ENCODE measurements around the gene NCAM1.

The NCAM1 gene

GRCh38 chr11:113261709-113262475, 300.7 kb downstream of the NCAM1 start:
- DNase-seq: no peak

GRCh38 chr11:113262594-113262993, 301.4 kb downstream of the NCAM1 start:
- no peak for DNase-seq

GRCh38 chr11:113263458-113264259, 302.4 kb downstream of the NCAM1 start:
- no peak for DNase-seq

DNA sequence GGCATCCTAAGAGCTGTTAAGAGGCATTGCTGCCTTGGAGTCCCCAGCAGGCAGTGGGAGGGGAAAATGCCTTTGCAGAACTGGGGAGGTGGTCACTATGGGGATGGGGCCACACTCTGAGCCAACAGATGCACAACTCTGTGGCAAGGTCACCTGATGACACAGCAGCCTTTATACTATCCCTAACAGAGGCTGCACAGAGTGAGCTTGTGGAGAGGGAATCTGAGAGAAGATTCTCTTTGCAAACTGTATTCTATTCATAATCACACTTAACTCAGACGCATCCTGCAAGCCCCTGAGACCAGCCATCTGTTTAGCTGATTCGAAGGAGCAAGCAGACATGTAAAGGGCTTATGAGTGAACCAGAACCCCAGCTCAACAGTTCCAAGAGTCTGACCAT, 304.1 kb downstream of the NCAM1 start:
- no peak for DNase-seq

DNA sequence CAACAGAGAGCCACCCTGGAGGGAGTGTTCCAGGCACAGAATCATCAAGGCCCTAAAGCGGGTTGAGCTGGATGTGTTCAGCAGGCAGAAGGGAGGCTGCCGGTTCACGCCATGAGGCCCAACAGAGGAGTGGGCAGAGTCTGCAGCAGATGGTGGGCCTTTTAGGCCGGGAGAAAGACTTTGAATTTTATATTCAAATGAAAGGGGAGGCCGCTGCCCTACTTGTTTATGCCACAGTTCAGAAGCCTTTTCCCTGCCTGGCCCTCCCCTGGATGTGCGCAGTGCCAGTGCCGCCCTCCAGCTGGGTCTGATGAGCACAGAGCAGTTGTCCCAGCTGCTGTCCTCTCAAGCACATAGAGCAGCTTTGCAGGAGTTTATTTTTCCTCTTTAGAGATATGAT, 306.3 kb downstream of the NCAM1 start:
- DNase-seq: no peak

GRCh38 chr11:113269096-113269495, 307.9 kb downstream of the NCAM1 start:
- no peak for DNase-seq

GRCh38 chr11:113269636-113270035, 308.4 kb downstream of the NCAM1 start:
- no peak for DNase-seq

DNA sequence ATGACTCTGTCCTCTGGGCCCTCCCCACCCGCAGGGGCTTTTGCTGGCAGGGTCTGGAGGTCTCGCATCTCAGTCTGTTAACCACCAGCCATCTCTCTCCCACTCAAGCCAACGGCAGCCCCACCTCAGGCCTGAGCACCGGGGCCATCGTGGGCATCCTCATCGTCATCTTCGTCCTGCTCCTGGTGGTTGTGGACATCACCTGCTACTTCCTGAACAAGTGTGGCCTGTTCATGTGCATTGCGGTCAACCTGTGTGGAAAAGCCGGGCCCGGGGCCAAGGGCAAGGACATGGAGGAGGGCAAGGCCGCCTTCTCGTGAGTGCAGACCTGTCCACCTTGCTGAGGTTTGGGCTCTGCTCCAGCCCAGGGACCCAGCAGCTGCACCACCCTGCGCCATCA, 308.9 kb downstream of the NCAM1 start:
- DNase-seq: no peak

DNA sequence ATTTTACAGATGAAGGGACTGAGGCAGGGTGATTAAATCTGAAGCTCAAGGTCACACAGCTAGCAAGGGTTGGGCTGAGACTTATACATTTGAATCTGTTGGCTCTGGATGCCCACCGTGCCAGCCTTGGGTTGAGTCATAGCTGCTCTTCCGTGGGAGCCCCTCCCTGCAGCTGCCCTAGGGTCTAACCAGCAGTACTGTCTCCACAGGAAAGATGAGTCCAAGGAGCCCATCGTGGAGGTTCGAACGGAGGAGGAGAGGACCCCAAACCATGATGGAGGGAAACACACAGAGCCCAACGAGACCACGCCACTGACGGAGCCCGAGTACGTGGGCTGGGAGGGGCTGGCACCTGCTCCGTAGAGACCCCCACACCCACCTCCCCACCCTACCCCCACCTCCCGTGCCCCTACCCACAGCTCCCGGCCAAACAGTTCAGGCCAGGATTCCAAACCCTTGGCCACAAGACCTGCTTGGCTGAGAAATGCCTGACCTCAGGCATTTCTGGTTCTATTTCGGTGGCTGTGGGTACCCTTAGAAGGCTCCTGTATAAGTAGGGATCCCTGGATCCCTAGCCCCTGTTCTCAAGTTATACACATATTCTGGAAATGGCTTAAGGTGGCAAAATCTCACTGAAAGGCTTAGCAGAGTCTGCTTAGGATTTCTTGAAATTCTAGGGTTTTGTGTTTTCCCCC, 310.5 kb downstream of the NCAM1 start:
- no peak for DNase-seq

GRCh38 chr11:113272281-113272680, 311.1 kb downstream of the NCAM1 start:
- no peak for DNase-seq

DNA sequence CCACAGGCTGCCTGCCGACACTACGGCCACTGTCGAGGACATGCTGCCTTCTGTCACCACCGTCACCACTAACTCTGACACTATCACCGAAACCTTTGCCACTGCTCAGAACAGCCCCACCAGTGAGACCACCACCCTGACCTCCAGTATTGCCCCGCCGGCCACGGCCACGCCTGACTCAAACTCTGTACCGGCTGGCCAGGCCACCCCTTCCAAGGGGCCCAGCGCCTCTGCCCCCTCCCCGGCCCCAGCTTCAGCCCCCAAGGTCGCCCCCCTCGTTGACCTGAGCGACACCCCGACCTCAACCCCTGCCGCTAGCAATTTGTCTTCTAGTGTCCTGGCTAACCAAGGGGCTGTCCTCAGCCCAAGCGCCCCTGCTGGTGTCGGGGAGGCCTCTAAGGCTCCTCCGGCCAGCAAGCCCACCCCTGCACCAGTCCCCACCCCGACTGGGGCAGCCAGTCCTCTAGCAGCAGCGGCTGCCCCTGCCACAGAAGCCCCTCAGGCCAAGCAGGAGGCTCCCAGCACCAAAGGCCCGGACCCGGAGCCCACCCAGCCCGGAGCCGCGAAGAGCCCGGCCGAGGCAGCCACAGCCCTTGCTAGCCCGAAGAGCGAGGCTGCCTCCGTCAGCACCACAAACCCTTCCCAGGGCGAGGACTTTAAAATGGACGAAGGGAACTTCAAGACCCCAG, 311.9 kb downstream of the NCAM1 start:
- DNase-seq: no peak

DNA sequence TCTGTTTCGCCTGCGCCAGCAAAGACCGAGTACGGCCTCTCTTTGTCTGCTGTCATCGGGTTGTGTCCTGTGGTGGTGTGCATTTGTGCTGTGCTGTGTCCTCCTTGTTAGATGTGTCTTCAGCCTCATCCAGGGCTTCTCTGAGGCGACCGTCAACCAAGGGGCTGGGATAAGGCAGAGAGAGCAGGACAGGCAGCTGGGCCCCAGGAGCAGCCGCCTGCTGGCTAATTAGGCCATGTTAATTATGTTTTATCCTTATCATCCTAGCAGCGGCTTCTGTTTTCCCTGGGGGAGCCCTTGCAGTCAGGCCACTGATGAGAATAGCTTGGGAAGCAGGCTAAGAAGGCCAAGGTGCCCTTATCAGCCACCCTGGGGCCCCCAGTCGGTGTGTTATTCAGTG, 312.5 kb downstream of the NCAM1 start:
- no peak for DNase-seq

- no peak for DNase-seq
Measured at GRCh38 chr11:113274713-113275582, 313.7 kb downstream of the NCAM1 start.

DNA sequence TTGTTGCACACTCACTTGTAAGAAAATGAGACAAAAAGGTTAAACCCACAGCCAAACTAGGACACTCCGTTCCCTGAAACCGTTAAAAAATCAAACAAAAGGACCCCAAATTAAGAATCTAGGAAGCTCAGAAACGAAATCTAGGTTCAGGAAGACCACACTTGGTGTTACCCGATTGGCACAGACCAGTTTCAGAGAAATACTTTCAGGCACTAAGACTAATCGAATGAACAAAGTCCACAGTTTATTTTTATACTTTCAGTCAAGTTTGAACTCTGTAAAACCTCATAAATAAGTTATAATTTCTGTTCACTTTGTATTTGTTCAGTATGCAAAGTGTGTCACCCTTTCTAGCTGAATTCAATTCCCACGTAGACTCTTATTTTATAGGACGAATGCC, 314.4 kb downstream of the NCAM1 start:
- DNase-seq: no peak

DNA sequence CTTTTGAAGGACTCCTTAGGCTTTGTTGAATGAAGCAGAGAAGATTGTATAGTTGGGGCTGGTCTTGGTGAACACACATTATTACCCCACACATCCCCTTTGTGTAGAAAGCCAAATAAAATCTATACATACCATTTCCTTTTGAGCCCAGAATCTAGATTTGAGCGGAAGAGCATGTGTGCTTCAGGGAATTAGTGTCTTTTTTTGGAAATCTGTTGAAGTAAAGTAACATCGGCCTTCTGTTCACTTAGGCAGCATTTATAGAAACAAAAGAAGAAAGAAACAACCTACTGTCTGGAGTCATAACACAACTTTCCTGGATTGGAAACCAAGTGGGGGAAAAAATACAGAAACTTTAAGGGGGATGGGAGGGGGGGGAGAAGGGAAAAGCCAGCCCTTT, 315.2 kb downstream of the NCAM1 start:
- DNase-seq: no peak

GRCh38 chr11:113277907-113278306, 316.7 kb downstream of the NCAM1 start:
- DNase-seq: no peak

GRCh38 chr11:113278481-113278880, 317.3 kb downstream of the NCAM1 start:
- DNase-seq: no peak

DNA sequence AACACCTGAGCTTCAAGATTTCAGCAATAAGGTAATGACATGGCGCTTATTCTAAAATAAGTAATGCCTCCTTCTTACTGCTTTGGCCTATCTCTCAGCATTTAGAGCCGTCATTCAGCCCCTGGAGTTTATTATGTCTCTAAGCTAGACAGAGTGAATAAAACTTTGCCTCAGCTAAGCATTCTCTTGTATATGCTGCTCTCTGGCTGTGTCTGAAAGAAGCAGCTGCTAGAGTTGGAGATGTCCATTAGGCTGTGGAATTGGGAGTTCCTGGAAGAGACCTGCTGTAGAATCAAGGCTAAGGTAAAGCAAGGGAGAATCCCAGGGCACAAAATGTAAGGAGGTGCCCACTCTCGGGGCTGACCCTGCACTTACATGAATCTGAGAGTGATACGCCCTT, 317.7 kb downstream of the NCAM1 start:
- DNase-seq: no peak

DNA sequence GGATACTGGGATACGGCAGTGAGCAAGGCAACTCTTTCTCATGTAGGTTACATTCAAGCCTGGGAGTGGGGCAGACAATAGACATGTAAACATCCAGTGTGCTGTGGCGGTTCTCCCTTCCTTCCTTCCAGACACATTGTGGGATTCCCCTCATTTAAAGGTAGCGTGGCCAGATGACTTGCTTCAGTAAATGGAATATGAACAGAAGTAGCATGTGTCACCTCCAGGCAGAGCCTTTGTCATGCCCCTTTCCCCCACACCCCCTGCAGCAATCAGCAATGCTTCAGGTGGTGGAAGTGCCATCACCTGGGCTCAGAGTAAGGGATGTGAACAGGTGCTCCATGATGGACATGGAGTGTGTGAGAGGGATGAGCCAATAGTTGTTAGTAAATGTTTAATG, 318.4 kb downstream of the NCAM1 start:
- no peak for DNase-seq

GRCh38 chr11:113281052-113281725, 320.0 kb downstream of the NCAM1 start:
- DNase-seq: no peak

DNA sequence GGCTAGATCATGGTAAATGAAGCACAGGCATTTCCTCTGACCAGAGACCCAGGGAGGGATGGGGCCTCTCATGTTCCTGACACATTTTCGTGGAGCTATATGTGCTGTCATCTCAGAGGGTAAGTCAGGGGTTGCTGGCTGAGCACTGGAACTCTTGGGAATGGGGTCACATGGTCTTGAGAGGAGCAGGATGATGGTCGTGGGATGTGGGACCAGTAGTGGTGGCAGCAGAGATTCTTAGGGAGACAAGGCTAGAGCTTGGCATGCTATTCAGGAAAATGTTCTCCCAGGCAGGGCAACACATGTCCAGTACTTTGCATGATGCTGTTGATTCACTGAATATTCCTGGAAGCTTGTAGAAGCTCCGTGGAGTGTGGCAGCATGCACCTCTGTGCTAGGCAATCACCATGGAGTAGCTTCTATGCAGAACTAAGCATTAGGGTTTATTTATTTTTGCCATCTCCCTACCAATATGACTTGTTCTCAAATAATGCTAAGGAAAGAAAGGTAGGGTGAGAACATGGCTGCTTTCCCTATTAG, 321.7 kb downstream of the NCAM1 start:
- no peak for DNase-seq

Measured in hematopoietic multipotent progenitor cell treated with erythropoietin and hydrocortisone succinate and interleukin-3 and kit ligand, for 8 days (in vitro differentiated cells).